ENCODE data around the gene OBP2B.

DNA sequence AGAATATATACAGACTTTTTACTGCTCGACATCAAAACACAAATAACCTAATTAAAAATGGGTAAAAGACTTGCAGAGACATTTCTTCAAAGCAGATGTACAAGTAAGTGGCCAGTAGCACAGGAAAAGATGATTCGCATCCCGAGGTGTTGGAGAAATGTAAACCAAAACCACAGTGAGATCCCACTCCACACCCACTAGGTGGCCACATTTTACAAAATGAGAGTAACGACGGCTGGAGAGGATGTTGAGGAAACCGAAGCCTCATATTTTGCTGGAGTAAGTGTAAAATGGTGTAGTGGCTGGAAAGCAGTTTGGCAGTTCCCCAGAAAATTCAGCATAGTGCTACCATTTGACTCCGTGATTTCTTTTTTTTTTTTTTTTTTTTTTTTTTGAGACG lies 24.1 kb downstream of the OBP2B start:
- TF ChIP-seq, protein P1, sequence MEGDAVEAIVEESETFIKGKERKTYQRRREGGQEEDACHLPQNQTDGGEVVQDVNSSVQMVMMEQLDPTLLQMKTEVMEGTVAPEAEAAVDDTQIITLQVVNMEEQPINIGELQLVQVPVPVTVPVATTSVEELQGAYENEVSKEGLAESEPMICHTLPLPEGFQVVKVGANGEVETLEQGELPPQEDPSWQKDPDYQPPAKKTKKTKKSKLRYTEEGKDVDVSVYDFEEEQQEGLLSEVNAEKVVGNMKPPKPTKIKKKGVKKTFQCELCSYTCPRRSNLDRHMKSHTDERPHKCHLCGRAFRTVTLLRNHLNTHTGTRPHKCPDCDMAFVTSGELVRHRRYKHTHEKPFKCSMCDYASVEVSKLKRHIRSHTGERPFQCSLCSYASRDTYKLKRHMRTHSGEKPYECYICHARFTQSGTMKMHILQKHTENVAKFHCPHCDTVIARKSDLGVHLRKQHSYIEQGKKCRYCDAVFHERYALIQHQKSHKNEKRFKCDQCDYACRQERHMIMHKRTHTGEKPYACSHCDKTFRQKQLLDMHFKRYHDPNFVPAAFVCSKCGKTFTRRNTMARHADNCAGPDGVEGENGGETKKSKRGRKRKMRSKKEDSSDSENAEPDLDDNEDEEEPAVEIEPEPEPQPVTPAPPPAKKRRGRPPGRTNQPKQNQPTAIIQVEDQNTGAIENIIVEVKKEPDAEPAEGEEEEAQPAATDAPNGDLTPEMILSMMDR (IDR thresholded peaks at IDR 0.05; ENCODE audit: poor library complexity, severe bottlenecking) = peak; percentile 64
- TF ChIP-seq EZH2 (IDR thresholded peaks at IDR 0.05; ENCODE audit: borderline replicate concordance, insufficient read depth, low read length, poor library complexity, severe bottlenecking) (no peak), SMC3 (conservative IDR thresholded peaks at IDR 0.05; ENCODE audit: poor library complexity) (peak; percentile 68), TAF1 (IDR thresholded peaks at IDR 0.05; ENCODE audit: low read depth) (no peak)

All from neural cell (in vitro differentiated cells).